Stimulated activated naive CD8-positive, alpha-beta T cell treated with anti-CD3 and anti-CD28 coated beads, Interleukin-15, Interleukin-2, amounts not matched to agents 100 ng/mL and 50 ng/mL, for 24 hours (primary cell): ENCODE results near the gene GPHA2.

Source experiments
- H3K27ac Mint-ChIP-seq: one replicate; pipeline ENCODE4 v1.8.0; 2021; ENCODE audit warnings: mild to moderate bottlenecking, mixed read lengths
- H3K27me3 Mint-ChIP-seq: one replicate; pipeline ENCODE4 v1.8.0; 2021; ENCODE audit warnings: mixed read lengths
- H3K36me3 Mint-ChIP-seq: one replicate; pipeline ENCODE4 v1.8.0; 2021; ENCODE audit warnings: low read depth, mixed read lengths
- H3K4me1 Mint-ChIP-seq: one replicate; pipeline ENCODE4 v1.8.0; 2021; ENCODE audit warnings: low read depth, mixed read lengths
- H3K4me3 Mint-ChIP-seq: one replicate; pipeline ENCODE4 v1.8.0; 2021; ENCODE audit warnings: mild to moderate bottlenecking, mixed read lengths
- H3K9me3 Mint-ChIP-seq: one replicate; pipeline ENCODE4 v1.8.0; 2021; ENCODE audit warnings: mixed read lengths

GPHA2 gene

GRCh38 chr11:64923151-64923661, 12.5 kb downstream of the GPHA2 start:
- Mint-ChIP-seq H3K4me3 (no peak overlapping the region), H3K9me3 (no peaks in the 10 kb centered on the region), H3K4me1 (peaks cover 15% of the 10 kb centered on the region), H3K36me3 (no peaks in the 10 kb centered on the region), H3K27ac (no peak overlapping the region), H3K27me3 (no peaks in the 10 kb centered on the region)

DNA sequence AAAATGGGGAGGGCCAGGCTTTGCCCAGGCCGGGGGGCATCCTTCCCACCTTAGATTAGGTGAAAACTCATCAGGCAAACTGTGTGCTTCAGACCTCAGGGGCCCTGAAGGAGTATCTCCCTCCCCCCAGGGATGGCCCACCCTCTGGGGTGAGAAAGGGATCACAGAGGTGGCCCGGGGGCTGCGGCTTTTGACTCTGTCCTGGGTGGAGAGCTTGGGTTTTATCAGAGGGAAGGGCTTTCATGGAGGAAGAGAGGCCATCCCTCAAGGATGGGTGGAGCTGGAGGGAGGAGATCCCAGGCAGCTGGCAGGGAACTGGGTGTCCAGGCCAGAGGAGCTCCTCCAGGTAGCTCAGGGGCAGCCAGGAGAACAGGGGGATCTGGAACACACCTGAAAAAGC, 14.3 kb downstream of the GPHA2 start:
- Mint-ChIP-seq H3K9me3 (no peaks in the 10 kb centered on the region), H3K36me3 (no peaks in the 10 kb centered on the region), H3K27me3 (no peaks in the 10 kb centered on the region), H3K4me3 (no peak overlapping the region), H3K27ac (no peak overlapping the region), H3K4me1 (peaks cover 26% of the 10 kb centered on the region)

GRCh38 chr11:64920124-64920523, 15.6 kb downstream of the GPHA2 start:
- Mint-ChIP-seq H3K27ac (no peak overlapping the region), H3K4me3 (no peak overlapping the region), H3K27me3 (no peaks in the 10 kb centered on the region), H3K9me3 (no peaks in the 10 kb centered on the region), H3K36me3 (no peaks in the 10 kb centered on the region), H3K4me1 (peaks cover 33% of the 10 kb centered on the region)

DNA sequence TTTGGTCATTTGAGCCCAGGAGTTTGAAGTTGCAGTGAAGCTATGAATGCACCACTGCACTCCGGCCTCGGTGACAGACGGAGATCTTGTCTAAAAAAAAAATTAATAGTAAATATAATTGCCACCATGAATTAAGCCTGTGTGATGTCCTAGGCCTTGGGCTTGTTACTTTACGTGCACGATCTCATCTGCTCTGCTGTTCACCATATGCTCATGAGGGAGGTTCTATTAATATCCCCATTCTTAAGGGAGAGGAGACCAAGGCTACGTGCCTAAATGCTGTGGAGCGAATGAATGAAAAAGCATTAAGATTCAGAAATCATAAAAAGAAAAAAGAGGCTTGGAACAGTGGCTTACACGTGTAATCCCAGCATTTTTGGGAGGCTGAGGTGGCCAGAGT, 16.1 kb downstream of the GPHA2 start:
- Mint-ChIP-seq H3K4me1 (peaks cover 32% of the 10 kb centered on the region), H3K27me3 (no peaks in the 10 kb centered on the region), H3K4me3 (no peak overlapping the region), H3K36me3 (no peaks in the 10 kb centered on the region), H3K27ac (no peak overlapping the region), H3K9me3 (no peaks in the 10 kb centered on the region)

GRCh38 chr11:64918017-64918416, 17.7 kb downstream of the GPHA2 start:
- H3K4me1 Mint-ChIP-seq, result peaks cover 22% of the 10 kb centered on the region
- peak overlapping the region; percentile 89 for H3K4me3 Mint-ChIP-seq
- H3K9me3 Mint-ChIP-seq, result no peaks in the 10 kb centered on the region
- H3K27me3 Mint-ChIP-seq, result no peaks in the 10 kb centered on the region
- H3K36me3 Mint-ChIP-seq, result no peaks in the 10 kb centered on the region
- H3K27ac Mint-ChIP-seq, result peak overlapping the region; percentile 76

- Mint-ChIP-seq H3K4me1 (peaks cover 22% of the 10 kb centered on the region), H3K27ac (peak overlapping the region; percentile 76), H3K4me3 (peak overlapping the region; percentile 89)
Observed at GRCh38 chr11:64917663-64917995, 18.1 kb downstream of the GPHA2 start.

GRCh38 chr11:64916775-64917662, 18.7 kb downstream of the GPHA2 start, which contains the start of gene ATG2A:
ATG2A (minus strand) TSS chr11:64917209; CDS start chr11:64917135, 74 bp downstream.
- Mint-ChIP-seq H3K27me3 (no peaks in the 10 kb centered on the region), H3K4me1 (peaks cover 22% of the 10 kb centered on the region), H3K9me3 (no peaks in the 10 kb centered on the region), H3K27ac (peak within 1 kb of the TSS; percentile 76), H3K36me3 (no peaks in the 10 kb centered on the region), H3K4me3 (peak within 1 kb of the TSS; percentile 89)

More at GRCh38 chr11:64917663-64917995, 18.1 kb downstream of the GPHA2 start:
- Mint-ChIP-seq H3K36me3 (no peaks in the 10 kb centered on the region), H3K9me3 (no peaks in the 10 kb centered on the region), H3K27me3 (no peaks in the 10 kb centered on the region)

DNA sequence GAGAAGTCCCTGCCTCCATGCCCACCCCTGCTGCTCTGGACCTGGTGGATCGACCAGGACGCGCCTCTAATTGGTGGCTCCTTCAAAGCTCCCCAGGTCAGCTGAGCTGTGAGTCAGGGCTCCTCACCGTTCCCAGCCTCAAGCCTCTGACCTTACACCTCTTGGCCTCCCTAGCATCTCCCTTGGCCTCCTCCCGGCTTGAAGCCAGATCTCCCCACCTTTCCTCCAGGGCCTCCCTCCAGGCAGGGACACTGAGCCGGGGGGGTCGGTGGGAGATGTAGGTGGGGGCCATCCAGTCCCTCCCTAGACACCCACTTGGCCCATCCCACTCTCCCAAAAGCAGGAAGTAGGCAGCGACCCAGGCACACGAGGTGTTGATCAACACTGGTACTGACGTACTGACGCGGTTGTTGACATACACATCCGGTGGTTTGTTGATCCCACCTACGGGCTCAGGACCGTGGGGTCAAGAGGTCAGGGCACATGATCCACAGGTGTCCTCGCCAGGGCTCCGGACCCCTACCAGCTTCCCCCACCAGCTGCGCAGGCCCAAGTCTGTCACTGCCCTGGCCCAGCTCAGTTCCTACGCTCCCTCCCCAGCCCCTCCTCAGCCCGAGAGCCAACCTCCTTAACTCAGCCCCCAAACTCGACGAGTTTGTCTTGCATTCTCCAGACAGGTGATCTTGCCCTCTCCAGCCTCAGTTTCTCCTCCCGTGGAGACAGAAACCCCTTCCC, 19.5 kb downstream of the GPHA2 start:
- Mint-ChIP-seq H3K27ac (peak overlapping the region; percentile 76), H3K27me3 (no peaks in the 10 kb centered on the region), H3K9me3 (no peaks in the 10 kb centered on the region), H3K4me1 (peaks cover 22% of the 10 kb centered on the region), H3K4me3 (peak overlapping the region; percentile 89), H3K36me3 (peaks cover 7% of the 10 kb centered on the region)

DNA sequence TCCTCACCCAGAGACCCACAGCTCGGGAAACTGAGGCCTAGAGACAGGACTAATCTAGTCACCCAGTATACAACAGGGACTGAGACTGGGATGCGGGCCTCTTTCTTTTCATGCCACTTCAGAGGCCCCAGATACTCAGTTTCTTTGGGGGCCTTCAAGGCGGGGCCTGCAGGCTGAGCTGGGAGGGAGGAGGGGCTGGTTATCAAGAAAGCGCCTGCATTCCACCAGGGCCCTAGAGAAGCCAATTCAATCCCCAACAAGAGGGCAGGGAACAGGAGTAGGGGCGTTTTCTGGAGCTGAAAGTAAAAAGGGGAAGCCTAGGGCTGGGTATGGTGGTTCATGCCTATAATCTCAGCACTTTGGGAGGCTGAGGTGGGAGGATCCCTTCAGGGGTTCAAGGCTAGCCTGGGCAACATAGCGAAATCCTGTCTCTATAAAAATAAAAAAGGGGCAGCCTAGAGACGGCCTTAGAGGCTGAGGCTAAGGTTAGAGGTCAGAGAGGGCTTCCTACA, 20.3 kb downstream of the GPHA2 start:
- peaks cover 8% of the 10 kb centered on the region for H3K36me3 Mint-ChIP-seq
- H3K9me3 Mint-ChIP-seq, result no peaks in the 10 kb centered on the region
- H3K4me1 Mint-ChIP-seq, result peaks cover 22% of the 10 kb centered on the region
- peak overlapping the region; percentile 89 for H3K4me3 Mint-ChIP-seq
- H3K27me3 Mint-ChIP-seq, result no peaks in the 10 kb centered on the region
- H3K27ac Mint-ChIP-seq, result peak overlapping the region; percentile 76

- Mint-ChIP-seq H3K9me3 (no peaks in the 10 kb centered on the region), H3K36me3 (peaks cover 8% of the 10 kb centered on the region), H3K27ac (no peak overlapping the region), H3K27me3 (no peaks in the 10 kb centered on the region), H3K4me1 (peaks cover 22% of the 10 kb centered on the region), H3K4me3 (no peak overlapping the region)
Observed at GRCh38 chr11:64914123-64914522, 21.6 kb downstream of the GPHA2 start.

GRCh38 chr11:64913171-64913727, 22.4 kb downstream of the GPHA2 start:
- Mint-ChIP-seq H3K27ac (no peak overlapping the region), H3K4me1 (peaks cover 22% of the 10 kb centered on the region), H3K36me3 (peaks cover 12% of the 10 kb centered on the region), H3K9me3 (no peaks in the 10 kb centered on the region), H3K27me3 (no peaks in the 10 kb centered on the region), H3K4me3 (no peak overlapping the region)

GRCh38 chr11:64911689-64912088, 24.0 kb downstream of the GPHA2 start:
- no peak overlapping the region for H3K4me3 Mint-ChIP-seq
- no peak overlapping the region for H3K27ac Mint-ChIP-seq
- H3K4me1 Mint-ChIP-seq, result peaks cover 12% of the 10 kb centered on the region
- H3K9me3 Mint-ChIP-seq, result no peaks in the 10 kb centered on the region
- H3K36me3 Mint-ChIP-seq, result peaks cover 20% of the 10 kb centered on the region
- no peaks in the 10 kb centered on the region for H3K27me3 Mint-ChIP-seq

- no peaks in the 10 kb centered on the region for H3K27me3 Mint-ChIP-seq
- H3K4me1 Mint-ChIP-seq, result peaks cover 9% of the 10 kb centered on the region
- H3K4me3 Mint-ChIP-seq, result no peak overlapping the region
- no peak overlapping the region for H3K27ac Mint-ChIP-seq
- peaks cover 20% of the 10 kb centered on the region for H3K36me3 Mint-ChIP-seq
- no peaks in the 10 kb centered on the region for H3K9me3 Mint-ChIP-seq
Observed at GRCh38 chr11:64911142-64911541, 24.6 kb downstream of the GPHA2 start.

GRCh38 chr11:64910451-64911093, 25.1 kb downstream of the GPHA2 start:
- H3K27ac Mint-ChIP-seq, result no peak overlapping the region
- no peaks in the 10 kb centered on the region for H3K27me3 Mint-ChIP-seq
- H3K9me3 Mint-ChIP-seq, result no peaks in the 10 kb centered on the region
- no peak overlapping the region for H3K4me3 Mint-ChIP-seq
- peaks cover 20% of the 10 kb centered on the region for H3K36me3 Mint-ChIP-seq
- peaks cover 3% of the 10 kb centered on the region for H3K4me1 Mint-ChIP-seq
